ENCODE results near the gene RNASE13.

- no peak for TF ChIP-seq CTCF (IDR thresholded peaks at IDR 0.05)
- TF ChIP-seq POLR2A (IDR thresholded peaks at IDR 0.05) = no peak
Measured at GRCh38 chr14:21032326-21033132, 2.1 kb downstream of the RNASE13 start.

Measured in body of pancreas (tissue), 4 donors.